ENCODE results near the gene VAT1L.
A peak's percentile ranks its signal among the peaks of the same experiment; 100 is the strongest.

VAT1L gene

DNA sequence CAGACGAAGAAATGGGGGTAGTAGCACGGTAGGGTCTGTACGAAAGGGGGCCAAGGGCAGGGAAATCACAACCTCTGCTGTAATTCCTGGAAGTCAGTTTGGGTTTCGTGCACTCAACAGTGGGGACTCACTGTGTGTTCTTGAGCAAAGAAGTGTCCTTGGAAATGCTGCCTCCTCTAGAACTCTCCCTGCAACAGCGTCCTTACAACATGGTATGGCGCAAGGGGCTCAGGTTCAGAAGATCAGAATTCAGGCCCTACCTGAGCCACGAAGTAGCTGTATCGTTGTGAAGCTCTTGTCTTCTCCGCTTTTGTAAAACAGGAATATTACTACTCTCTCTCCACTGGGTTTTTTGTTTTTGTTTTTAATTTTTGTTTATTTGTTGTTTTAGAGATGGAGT, 127.7 kb downstream of the VAT1L start:
- no peak overlapping the region for H3K4me3 Mint-ChIP-seq
- TF ChIP-seq CTCF (IDR thresholded peaks at IDR 0.05; ENCODE audit: unreplicated experiment in 3 of 3), result no peak
- H3K9me3 Mint-ChIP-seq, result no peaks in the 10 kb centered on the region
- peaks cover 4% of the 10 kb centered on the region for H3K27me3 Mint-ChIP-seq (ENCODE audit: low read depth)
- H3K36me3 Mint-ChIP-seq (ENCODE audit: low read depth), result no peaks in the 10 kb centered on the region
- H3K27ac Mint-ChIP-seq, result no peak overlapping the region
- peaks cover 8% of the 10 kb centered on the region for H3K4me1 Mint-ChIP-seq

DNA sequence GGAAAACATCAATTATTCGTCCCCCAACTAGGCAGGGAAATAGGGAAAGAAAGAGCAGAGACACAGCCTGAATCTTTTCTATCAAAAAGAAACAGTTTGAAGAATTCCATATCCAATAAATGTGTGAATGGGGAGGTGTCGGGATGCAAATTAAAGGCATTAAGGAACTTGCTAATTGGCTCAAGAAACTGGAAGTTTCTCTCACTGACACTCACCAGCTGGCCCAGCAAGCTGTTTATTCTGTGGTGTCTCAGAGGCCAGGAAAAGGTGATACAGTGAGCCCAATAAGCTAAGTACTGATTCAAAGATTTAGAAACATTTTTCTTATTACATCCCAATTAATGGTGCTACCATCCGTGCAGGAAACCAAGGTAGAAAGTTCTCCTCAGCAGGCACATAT, 129.6 kb downstream of the VAT1L start:
- Mint-ChIP-seq H3K4me1 (peaks cover 8% of the 10 kb centered on the region), H3K36me3 (ENCODE audit: low read depth) (no peaks in the 10 kb centered on the region), H3K27ac (peak overlapping the region; percentile 78 to 91 (median 87)), H3K9me3 (no peaks in the 10 kb centered on the region), H3K27me3 (ENCODE audit: low read depth) (peaks cover 4% of the 10 kb centered on the region), H3K4me3 (no peak overlapping the region)
- no peak for TF ChIP-seq CTCF (IDR thresholded peaks at IDR 0.05; ENCODE audit: unreplicated experiment in 3 of 3)

DNA sequence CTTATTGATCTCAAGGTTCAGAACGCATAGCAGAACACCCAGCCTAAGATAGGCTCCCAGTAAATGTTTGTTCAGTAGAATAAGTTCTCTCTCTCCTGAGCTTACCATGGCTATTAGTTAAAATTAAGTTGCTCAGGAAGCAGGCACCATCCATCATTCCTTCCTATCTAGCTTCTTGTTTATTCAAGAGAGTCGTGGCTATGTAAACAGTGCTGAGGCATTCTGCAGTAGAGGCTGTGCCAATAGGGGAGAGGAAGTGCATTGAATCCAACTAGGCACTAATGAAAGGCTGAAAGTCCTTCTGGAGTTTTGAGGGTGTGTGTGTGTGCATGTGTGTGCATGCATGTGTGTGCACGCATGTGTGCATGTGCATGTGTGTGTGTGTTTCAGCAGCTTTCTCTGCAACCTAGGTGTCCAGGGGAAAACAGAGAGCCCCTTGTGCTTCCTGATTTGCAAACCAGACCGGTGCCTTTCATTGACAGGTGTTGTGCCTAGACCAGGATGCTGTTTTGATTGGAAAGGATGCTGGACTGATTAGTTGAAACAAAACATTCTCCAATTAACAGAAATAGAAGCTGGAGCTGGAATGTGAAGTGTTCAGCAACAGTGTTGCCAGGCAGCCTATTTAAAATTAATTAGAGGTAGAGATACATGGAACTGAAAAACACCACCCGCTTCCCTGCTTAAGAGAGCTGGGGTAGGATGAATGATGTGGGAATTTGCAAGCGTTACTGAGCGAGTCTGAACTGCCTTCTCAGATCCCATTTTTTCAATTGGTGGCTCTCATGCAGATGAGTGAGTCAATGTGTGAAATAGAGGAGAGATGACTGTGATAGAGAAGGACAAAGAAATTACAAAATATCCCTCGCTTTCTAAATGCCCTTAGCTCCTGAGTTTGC, 130.7 kb downstream of the VAT1L start:
- TF ChIP-seq CTCF (IDR thresholded peaks at IDR 0.05; ENCODE audit: unreplicated experiment in 3 of 3), result no peak
- Mint-ChIP-seq H3K9me3 (no peaks in the 10 kb centered on the region), H3K36me3 (ENCODE audit: low read depth) (no peaks in the 10 kb centered on the region), H3K27ac (peak overlapping the region; percentile 78 to 91 (median 87)), H3K27me3 (ENCODE audit: low read depth) (peaks cover 6% of the 10 kb centered on the region), H3K4me3 (peak overlapping the region in 1 of 3 experiments; percentile 4), H3K4me1 (peaks cover 9% of the 10 kb centered on the region)

DNA sequence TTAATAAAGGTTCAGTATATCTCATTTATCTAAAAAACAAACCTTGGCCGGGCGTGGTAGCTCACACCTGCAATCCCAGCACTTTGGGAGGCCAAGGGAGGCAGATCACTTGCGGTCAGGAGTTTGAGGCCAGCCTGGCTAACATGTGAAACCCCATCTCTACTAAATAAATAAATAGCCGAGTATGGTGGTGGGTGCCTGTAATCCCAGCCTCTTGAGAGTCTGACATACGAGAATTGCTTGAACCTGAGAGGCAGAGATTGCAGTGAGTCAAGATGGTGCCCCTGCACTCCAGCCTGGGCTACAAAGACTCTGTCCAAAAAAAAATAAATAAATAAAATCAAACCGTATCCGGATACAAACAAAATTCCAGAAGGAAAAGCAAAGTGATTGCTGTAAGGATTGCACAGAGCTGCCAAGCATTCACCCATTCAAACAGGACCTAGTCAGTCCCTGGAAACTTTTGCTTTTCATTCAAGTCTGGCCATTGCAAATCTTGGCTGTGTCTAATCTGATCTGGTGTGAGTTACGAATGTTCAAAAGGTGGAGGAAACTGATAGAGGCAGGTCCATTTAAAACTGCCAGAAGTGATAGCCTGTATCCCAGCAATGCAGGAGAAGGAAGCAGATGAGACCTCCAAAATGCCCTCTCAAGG, 131.5 kb downstream of the VAT1L start:
- no peak overlapping the region for H3K27ac Mint-ChIP-seq
- H3K4me1 Mint-ChIP-seq, result peaks cover 13% of the 10 kb centered on the region
- no peak for TF ChIP-seq CTCF (IDR thresholded peaks at IDR 0.05; ENCODE audit: unreplicated experiment in 3 of 3)
- H3K9me3 Mint-ChIP-seq, result no peaks in the 10 kb centered on the region
- peaks cover 11% of the 10 kb centered on the region for H3K27me3 Mint-ChIP-seq (ENCODE audit: low read depth)
- no peaks in the 10 kb centered on the region for H3K36me3 Mint-ChIP-seq (ENCODE audit: low read depth)
- no peak overlapping the region for H3K4me3 Mint-ChIP-seq

- Mint-ChIP-seq H3K4me3 (no peak overlapping the region), H3K27ac (no peak overlapping the region), H3K4me1 (peaks cover 13% of the 10 kb centered on the region), H3K9me3 (no peaks in the 10 kb centered on the region), H3K36me3 (ENCODE audit: low read depth) (no peaks in the 10 kb centered on the region), H3K27me3 (ENCODE audit: low read depth) (peaks cover 11% of the 10 kb centered on the region)
- TF ChIP-seq CTCF (IDR thresholded peaks at IDR 0.05; ENCODE audit: unreplicated experiment in 3 of 3), result no peak
These were observed 132.6 kb downstream of the VAT1L start for GRCh38 chr16:77920984-77921383.

Measured in nephron (organoid).